Panc1 (cell line): Measurements from ENCODE around the gene MYH14.

ENCODE experiments used
- POLR2AphosphoS5 ChIP-seq: IDR thresholded peaks from 2 replicates; pipeline ENCODE4 v1.6.1; 2012; ENCODE audit warnings: mild to moderate bottlenecking, low read depth, low read length, moderate library complexity
- REST ChIP-seq, 2 experiments: IDR thresholded peaks; 2 replicates each; pipeline ENCODE4 v1.6.1; 2011 to 2012; ENCODE audit warnings: low read depth in 2 of 2, control low read depth in 1 of 2, low read length in 1 of 2, mild to moderate bottlenecking in 1 of 2, moderate library complexity in 1 of 2; ENCODE audit not compliant: insufficient read depth in 1 of 2
- TF ChIP-seq, protein P1 (sequence below): fragments of 450-650 bp; IDR thresholded peaks from 2 replicates; pipeline ENCODE4 v1.5.1; 2017; ENCODE audit warnings: mild to moderate bottlenecking

DNA sequence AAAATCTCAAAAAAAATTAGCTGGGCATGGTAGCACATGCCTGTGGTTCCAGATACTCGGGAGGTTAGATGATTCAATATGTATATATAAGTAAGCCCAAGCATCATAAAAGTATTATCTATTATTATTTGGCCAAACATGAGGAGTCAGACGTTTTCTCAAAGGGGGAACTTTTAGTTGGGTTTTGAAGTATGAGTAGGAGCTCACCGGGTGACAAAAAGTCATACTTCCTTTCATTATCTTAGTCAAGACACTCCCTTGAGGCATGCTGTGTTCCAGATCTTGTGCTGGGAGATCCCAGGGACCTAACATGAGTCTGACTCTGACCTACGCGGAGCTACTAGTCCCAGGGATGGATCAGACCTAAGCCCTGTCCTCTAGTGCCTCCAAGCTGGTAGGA is 8.2 kb upstream of the MYH14 start:
- TF ChIP-seq, protein P1, sequence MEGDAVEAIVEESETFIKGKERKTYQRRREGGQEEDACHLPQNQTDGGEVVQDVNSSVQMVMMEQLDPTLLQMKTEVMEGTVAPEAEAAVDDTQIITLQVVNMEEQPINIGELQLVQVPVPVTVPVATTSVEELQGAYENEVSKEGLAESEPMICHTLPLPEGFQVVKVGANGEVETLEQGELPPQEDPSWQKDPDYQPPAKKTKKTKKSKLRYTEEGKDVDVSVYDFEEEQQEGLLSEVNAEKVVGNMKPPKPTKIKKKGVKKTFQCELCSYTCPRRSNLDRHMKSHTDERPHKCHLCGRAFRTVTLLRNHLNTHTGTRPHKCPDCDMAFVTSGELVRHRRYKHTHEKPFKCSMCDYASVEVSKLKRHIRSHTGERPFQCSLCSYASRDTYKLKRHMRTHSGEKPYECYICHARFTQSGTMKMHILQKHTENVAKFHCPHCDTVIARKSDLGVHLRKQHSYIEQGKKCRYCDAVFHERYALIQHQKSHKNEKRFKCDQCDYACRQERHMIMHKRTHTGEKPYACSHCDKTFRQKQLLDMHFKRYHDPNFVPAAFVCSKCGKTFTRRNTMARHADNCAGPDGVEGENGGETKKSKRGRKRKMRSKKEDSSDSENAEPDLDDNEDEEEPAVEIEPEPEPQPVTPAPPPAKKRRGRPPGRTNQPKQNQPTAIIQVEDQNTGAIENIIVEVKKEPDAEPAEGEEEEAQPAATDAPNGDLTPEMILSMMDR, result no peak
- TF ChIP-seq REST (IDR thresholded peaks at IDR 0.05; ENCODE audit: insufficient read depth in 1 of 2, low read depth in 2 of 2, low read length in 1 of 2), result no peak
- TF ChIP-seq POLR2AphosphoS5, result no peak
